HepG2 (cell line): ENCODE results near the gene INSR. TPM values are rescaled to one million over a fixed set of nuclear protein-coding genes. Genes with fewer than 3 reads are reported as not detected.

ENCODE experiments used
- ATAC-seq: fragments of 200-7000 bp; cut with Tn5 transposase; 3 replicates; pipeline ENCODE4 v1.9.1; 2020; ENCODE audit warnings: mild to moderate bottlenecking, moderate library complexity
- BruUV-seq: library from RNA; stranded (reverse); fragments of 400-500 nt; replicated peaks from 2 replicates; lab custom pipeline; 2021; lab: Mats Ljungman, UMichigan
- CTCF ChIA-PET: fragments of 300-600 bp; formaldehyde crosslinking; extraction: SDS; loops from one replicate; lab custom pipeline; 2021; ENCODE audit warnings: low total read pairs, inconsistent platforms, low intra/inter-chr PET ratio; lab: Yijun Ruan, JAX
- POLR2A ChIA-PET: fragments of 350-600 bp; sonication (Branson Sonifier 250); formaldehyde crosslinking; loops from one replicate; lab custom pipeline; 2020; ENCODE audit warnings: antibody characterized with exemption, inconsistent platforms; lab: Yijun Ruan, JAX
- DNase-seq: peaks from one replicate; pipeline ENCODE4 v3.0.0-alpha.2; 2015; ENCODE audit warnings: low spot score
- FAIRE-seq: peaks from 3 replicates; lab custom pipeline; 2011; peaks lifted over from hg19 to GRCh38; lab: Jason Lieb, UNC
- H2AFZ ChIP-seq: one replicate; pipeline ENCODE4 v1.6.1; 2011; ENCODE audit warnings: low read length, inconsistent platforms
- H3K27ac ChIP-seq: fragments of 300-600 bp; 3 replicates; pipeline ENCODE4 v1.8.0; 2011; ENCODE audit warnings: mixed run types, mild to moderate bottlenecking, mixed read lengths, low read length, inconsistent platforms; ENCODE audit not compliant: insufficient read depth; ENCODE audit errors: extremely low read length
- H3K27me3 ChIP-seq, 2 experiments: fragments of 200-600 bp in 1 of 2; 2 replicates in 1 of 2; 3 replicates in 1 of 2; pipeline versions ENCODE4 v1.6.0 to v1.8.0; 2011; ENCODE audit warnings: low read length in 2 of 2, mild to moderate bottlenecking in 2 of 2, moderate library complexity in 2 of 2, inconsistent platforms in 1 of 2; ENCODE audit not compliant: insufficient read depth in 2 of 2, control insufficient read depth in 1 of 2
- H3K36me3 ChIP-seq, 2 experiments: fragments of 200-600 bp in 1 of 2; replicated peaks in 1 of 2; 2 replicates in 1 of 2; 3 replicates in 1 of 2; pipeline versions ENCODE4 v1.5.1 to v1.8.0; 2011; ENCODE audit warnings: low read length in 2 of 2, inconsistent platforms in 1 of 2; ENCODE audit not compliant: insufficient read depth in 2 of 2, control insufficient read depth in 1 of 2
- H3K4me1 ChIP-seq: 2 replicates; pipeline ENCODE4 v1.5.1; 2012; ENCODE audit warnings: low read length, inconsistent platforms; ENCODE audit not compliant: insufficient read depth
- H3K4me2 ChIP-seq: 2 replicates; pipeline ENCODE4 v1.6.0; 2011; ENCODE audit warnings: low read depth, low read length, inconsistent platforms
- H3K4me3 ChIP-seq, 3 experiments: fragments of 200-600 bp in 1 of 3; sonication (generic), shearing (Covaris generic) in 1 of 3; replicated peaks in 1 of 3; 2 replicates each; pipeline ENCODE4 v1.5.1; 2011 to 2016; ENCODE audit warnings: low read length in 3 of 3, inconsistent platforms in 2 of 3, low read depth in 2 of 3, mild to moderate bottlenecking in 2 of 3, control low read depth in 1 of 3, mixed read lengths in 1 of 3; ENCODE audit not compliant: insufficient read depth in 1 of 3
- H3K79me2 ChIP-seq: one replicate; pipeline ENCODE4 v1.6.1; 2011; ENCODE audit warnings: low read length, inconsistent platforms; ENCODE audit not compliant: insufficient read depth
- H3K9ac ChIP-seq: 2 replicates; pipeline ENCODE4 v1.6.0; 2011; ENCODE audit warnings: mild to moderate bottlenecking, low read depth, low read length, inconsistent platforms; ENCODE audit not compliant: insufficient read depth
- H3K9me3 ChIP-seq: 2 replicates; pipeline ENCODE4 v1.5.1; 2012; ENCODE audit warnings: mild to moderate bottlenecking, low read length
- H4K20me1 ChIP-seq: 2 replicates; pipeline ENCODE4 v1.6.0; 2011; ENCODE audit warnings: inconsistent platforms, mild to moderate bottlenecking, low read length, moderate library complexity; ENCODE audit not compliant: insufficient read depth
- BRD4 ChIP-seq: sonication (generic); formaldehyde crosslinking; IDR thresholded peaks from 2 replicates; pipeline ENCODE4 v1.4.0; 2020; ENCODE audit warnings: missing genetic modification reagents
- XRCC5 ChIP-seq: fragments of 200-400 bp; formaldehyde crosslinking; optimal IDR thresholded peaks from 2 replicates; pipeline ENCODE3; 2017; ENCODE audit warnings: mild to moderate bottlenecking, low read length
- ZNF280B ChIP-seq: sonication (generic); formaldehyde crosslinking; IDR thresholded peaks from 2 replicates; pipeline ENCODE4 v1.5.0; 2020; ENCODE audit warnings: missing genetic modification reagents, mild to moderate bottlenecking, borderline replicate concordance
- ZNF331 ChIP-seq: sonication (generic); formaldehyde crosslinking; IDR thresholded peaks from 2 replicates; pipeline ENCODE4 v1.4.0; 2020; ENCODE audit warnings: missing genetic modification reagents
- ZNF512B ChIP-seq: sonication (generic); formaldehyde crosslinking; IDR thresholded peaks from 2 replicates; pipeline ENCODE4 v1.5.1; 2020; ENCODE audit warnings: missing genetic modification reagents, mild to moderate bottlenecking, borderline replicate concordance
- ZNF614 ChIP-seq: IDR thresholded peaks from 2 replicates; pipeline ENCODE4 v1.6.1; 2018; ENCODE audit warnings: missing biosample characterization, missing genetic modification reagents, inconsistent platforms, borderline replicate concordance
- ZNF7 ChIP-seq: IDR thresholded peaks from 2 replicates; pipeline ENCODE4 v1.6.1; 2016; ENCODE audit warnings: missing biosample characterization, missing genetic modification reagents
- WGBS: methylation state at CpG from one replicate; pipeline ENCODE4 v1.1.6; 2017; ENCODE audit warnings: low lambda C conversion rate; 5-methylcytosine and 5-hydroxymethylcytosine counted together
- in situ Hi-C: cut with HindIII; loops from 2 replicates; pipeline ENCODE4 v1.10.0; 2017; ENCODE audit warnings: low pct_unique_long_range_greater_than_20kb; ENCODE audit not compliant: extremely low pct_ligation_motif_present
- intact Hi-C: fragments of 100-400 bp; cut with micrococcal nuclease; formaldehyde crosslinking; loops from one replicate; pipeline ENCODE4 v1.10.0; 2022; ENCODE audit not compliant: unreplicated experiment
- polyA plus RNA-seq, 8 experiments: library from polyadenylated mRNA; depleted of rRNA in 3 of 8; stranded (reverse) in 7 of 8; unstranded in 1 of 8; fragments of >200 nt; fragmentation: Illumina TruSeq in 4 of 8; extraction: Trizol in 4 of 8; gene quantifications; 2 replicates each; pipeline versions ENCODE4 v1.2.1 to v1.2.3, GENCODE V29; 2011 to 2016; ENCODE audit warnings: low read depth in 4 of 8, missing spikeins in 1 of 8, mixed read lengths in 1 of 8; ENCODE audit not compliant: insufficient read depth in 1 of 8
- total RNA-seq, 5 experiments: library from RNA; depleted of rRNA; stranded (reverse); fragments of >200 nt; fragmentation: Illumina TruSeq; extraction: Trizol; gene quantifications; 2 replicates each; pipeline ENCODE4 v1.2.3, GENCODE V29; 2016; ENCODE audit warnings: low read depth in 1 of 5
- TF ChIP-seq, protein P1 (sequence below): sonication (generic); formaldehyde crosslinking; IDR thresholded peaks from 2 replicates; pipeline ENCODE4 v1.4.0; 2020; ENCODE audit warnings: missing genetic modification reagents, borderline replicate concordance

INSR gene
- total and polyA plus RNA-seq, 2 of the 13 experiments (the other 11 are each of a cell fraction or from before 2014, with no cell fraction given): 24.2 to 29.8 TPM

DNA sequence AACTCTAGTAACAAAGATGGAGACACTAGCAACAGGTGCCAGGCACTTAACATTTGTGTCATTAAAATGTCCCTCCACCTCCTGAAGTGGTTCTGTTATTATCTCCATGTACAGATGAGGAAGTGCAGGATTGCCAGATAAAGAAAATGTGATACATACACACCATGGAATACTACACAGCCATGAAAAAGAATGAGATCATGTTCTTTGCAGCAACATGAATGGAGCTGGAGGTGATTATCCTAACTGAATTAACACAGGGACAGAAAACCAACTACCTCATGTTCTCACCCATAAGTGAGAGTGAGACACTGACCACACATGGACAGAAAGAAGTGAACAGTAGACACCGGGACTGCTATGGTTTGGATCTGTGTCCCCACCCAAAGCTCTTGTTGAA is 164.2 kb downstream of the INSR start:
- H2AFZ ChIP-seq: no peak overlapping the region
- FAIRE-seq: no peak
- H3K4me3 ChIP-seq: no peak overlapping the region
- no peaks in the 10 kb centered on the region for H3K79me2 ChIP-seq
- peaks cover 17% of the 10 kb centered on the region; the same call in 1 of the 2 replicates for H3K9me3 ChIP-seq
- DNase-seq: no peak
- no peak for ATAC-seq
- ChIA-PET CTCF (no interaction called here), POLR2A (no interaction called here)
- H3K9ac ChIP-seq: no peak overlapping the region
- peaks cover 11% of the 10 kb centered on the region for H3K4me1 ChIP-seq
- no TSS peak for BruUV-seq
- H3K4me2 ChIP-seq: no peak overlapping the region
- H3K36me3 ChIP-seq: peaks cover 27 to 57% of the 10 kb centered on the region in 2 experiments
- TF ChIP-seq ZNF614 (CRISPR knock-in tag): no peak
- TF ChIP-seq XRCC5: no peak
- no peak for TF ChIP-seq ZNF7
- H3K27ac ChIP-seq: no peak overlapping the region
- intact Hi-C loops: no loop called here
- in situ Hi-C loops: no loop called here
- WGBS: 100% methylated on average over 1 of the region's 1 CpG
- no peaks in the 10 kb centered on the region; a peak in 1 of 5 replicates for H3K27me3 ChIP-seq
- H4K20me1 ChIP-seq: no peaks in the 10 kb centered on the region

GRCh38 chr19:7126132-7126531 is 168.1 kb downstream of the INSR start:
- no CpG with 5 or more reads among the region's 3 CpGs for WGBS
- in situ Hi-C loops (no loop called here), intact Hi-C loops (no loop called here)
- no peak overlapping the region for H2AFZ ChIP-seq
- ChIA-PET CTCF (no interaction called here), POLR2A (no interaction called here)
- no peaks in the 10 kb centered on the region for H3K79me2 ChIP-seq
- no TSS peak for BruUV-seq
- no peak overlapping the region for H3K27ac ChIP-seq
- no peak overlapping the region for H3K9ac ChIP-seq
- no peaks in the 10 kb centered on the region; a peak in 1 of 5 replicates for H3K27me3 ChIP-seq
- no peak overlapping the region for H3K4me3 ChIP-seq
- FAIRE-seq (no peak), ATAC-seq (no peak), DNase-seq (no peak)
- H3K4me1 ChIP-seq: no peaks in the 10 kb centered on the region
- H3K9me3 ChIP-seq: peaks cover 17% of the 10 kb centered on the region; the same call in 1 of the 2 replicates
- peaks cover 31 to 60% of the 10 kb centered on the region in 2 experiments for H3K36me3 ChIP-seq
- peak; percentile 100 for TF ChIP-seq ZNF331
- 0 out of 2 replicates have a peak, but pooled peaks have one; percentile 72 for TF ChIP-seq ZNF280B (CRISPR knock-in tag)
- no peak for TF ChIP-seq BRD4 (CRISPR knock-in tag)
- no peak for TF ChIP-seq ZNF512B
- TF ChIP-seq, protein P1, sequence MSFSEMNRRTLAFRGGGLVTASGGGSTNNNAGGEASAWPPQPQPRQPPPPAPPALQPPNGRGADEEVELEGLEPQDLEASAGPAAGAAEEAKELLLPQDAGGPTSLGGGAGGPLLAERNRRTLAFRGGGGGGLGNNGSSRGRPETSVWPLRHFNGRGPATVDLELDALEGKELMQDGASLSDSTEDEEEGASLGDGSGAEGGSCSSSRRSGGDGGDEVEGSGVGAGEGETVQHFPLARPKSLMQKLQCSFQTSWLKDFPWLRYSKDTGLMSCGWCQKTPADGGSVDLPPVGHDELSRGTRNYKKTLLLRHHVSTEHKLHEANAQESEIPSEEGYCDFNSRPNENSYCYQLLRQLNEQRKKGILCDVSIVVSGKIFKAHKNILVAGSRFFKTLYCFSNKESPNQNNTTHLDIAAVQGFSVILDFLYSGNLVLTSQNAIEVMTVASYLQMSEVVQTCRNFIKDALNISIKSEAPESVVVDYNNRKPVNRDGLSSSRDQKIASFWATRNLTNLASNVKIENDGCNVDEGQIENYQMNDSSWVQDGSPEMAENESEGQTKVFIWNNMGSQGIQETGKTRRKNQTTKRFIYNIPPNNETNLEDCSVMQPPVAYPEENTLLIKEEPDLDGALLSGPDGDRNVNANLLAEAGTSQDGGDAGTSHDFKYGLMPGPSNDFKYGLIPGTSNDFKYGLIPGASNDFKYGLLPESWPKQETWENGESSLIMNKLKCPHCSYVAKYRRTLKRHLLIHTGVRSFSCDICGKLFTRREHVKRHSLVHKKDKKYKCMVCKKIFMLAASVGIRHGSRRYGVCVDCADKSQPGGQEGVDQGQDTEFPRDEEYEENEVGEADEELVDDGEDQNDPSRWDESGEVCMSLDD (CRISPR knock-in tag): no peak
- H3K4me2 ChIP-seq: no peak overlapping the region
- H4K20me1 ChIP-seq: no peaks in the 10 kb centered on the region
